Activated CD8-positive, alpha-beta memory T cell treated with anti-CD3 and anti-CD28 coated beads, Interleukin-2, amount 50 U/mL, for 48 hours (primary cell): Measurements from ENCODE around the gene CGN.

Experiments used
- DNase-seq: peaks from one replicate; pipeline ENCODE4 v3.0.0-alpha.2; 2020

Gene CGN

DNA sequence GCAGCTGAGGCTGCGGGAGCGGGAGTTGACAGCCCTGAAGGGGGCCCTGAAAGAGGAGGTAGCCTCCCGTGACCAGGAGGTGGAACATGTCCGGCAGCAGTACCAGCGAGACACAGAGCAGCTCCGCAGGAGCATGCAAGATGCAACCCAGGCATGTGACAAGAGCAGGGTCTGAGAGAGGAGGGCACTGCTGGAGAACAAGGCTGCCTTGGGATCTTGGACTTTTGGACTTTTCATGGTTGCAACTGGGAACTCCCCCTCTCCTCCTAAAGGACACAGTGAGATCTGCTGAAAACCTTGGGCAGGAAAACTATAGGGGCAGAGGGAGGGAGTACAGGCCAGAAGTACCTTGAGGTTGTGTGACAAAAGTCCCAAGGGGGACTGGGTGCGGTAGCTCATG is 13.5 kb downstream of the CGN start:
- DNase-seq, result no peak

DNA sequence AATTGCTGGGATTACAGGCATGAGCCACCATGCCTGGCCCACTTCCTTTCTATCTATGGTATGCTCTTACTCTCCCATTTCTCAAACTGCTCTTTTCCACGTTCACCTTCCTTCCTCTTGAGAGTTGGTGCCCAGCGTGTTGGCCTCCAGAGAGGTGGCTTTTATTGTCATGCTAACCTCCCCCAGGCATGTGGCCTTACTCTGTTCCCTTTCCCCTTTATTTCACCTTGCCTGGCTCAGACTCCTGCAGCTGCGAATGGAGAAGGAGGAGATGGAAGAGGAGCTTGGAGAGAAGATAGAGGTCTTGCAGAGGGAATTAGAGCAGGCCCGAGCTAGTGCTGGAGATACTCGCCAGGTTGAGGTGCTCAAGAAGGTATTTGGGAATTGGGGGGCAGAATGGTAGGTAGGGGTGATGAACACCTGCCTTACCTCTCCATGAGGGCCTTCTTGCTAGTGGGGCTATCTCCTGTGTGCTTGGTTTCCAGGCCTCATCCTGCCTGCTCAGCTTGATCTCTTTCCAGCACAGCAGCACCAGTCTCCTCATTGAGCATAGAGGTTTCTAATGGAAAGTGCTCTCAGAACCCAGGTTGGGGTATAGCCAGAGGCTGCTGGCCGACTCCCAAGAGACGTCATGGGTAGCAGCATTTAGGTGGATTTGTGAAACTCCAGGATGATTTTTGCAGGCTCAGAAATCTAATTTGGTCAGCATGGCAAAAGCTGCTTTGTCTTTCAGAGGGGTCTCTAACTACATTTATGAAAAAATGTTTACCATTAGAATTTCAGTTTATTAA is 15.7 kb downstream of the CGN start:
- DNase-seq, result no peak

DNA sequence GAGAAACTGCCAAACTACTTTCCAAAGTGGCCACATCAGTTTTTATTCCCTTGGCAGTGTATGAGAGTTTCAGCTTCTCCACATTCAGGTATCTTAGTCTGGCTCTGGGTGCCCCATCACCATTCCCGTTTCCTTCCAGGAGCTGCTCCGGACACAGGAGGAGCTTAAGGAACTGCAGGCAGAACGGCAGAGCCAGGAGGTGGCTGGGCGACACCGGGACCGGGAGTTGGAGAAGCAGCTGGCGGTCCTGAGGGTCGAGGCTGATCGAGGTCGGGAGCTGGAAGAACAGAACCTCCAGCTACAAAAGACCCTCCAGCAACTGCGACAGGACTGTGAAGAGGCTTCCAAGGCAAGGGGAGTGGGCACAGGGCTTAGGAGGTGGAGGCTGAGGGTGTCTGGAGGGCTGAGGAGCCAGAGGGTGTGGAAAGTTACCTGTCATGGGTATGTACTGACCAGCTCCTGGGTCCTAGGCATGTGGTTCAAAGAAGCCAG is 18.1 kb downstream of the CGN start:
- no peak for DNase-seq

DNA sequence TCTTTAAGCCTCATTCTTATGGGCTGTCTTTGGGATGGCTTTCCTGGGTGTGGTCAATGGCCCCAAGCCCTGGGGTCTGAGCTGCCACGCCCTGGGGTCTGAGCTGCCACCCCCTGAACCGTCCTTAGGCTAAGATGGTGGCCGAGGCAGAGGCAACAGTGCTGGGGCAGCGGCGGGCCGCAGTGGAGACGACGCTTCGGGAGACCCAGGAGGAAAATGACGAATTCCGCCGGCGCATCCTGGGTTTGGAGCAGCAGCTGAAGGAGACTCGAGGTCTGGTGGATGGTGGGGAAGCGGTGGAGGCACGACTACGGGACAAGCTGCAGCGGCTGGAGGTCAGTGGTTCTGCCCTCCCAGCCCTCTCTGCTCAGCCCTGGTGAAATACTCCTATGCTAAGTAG is 18.6 kb downstream of the CGN start:
- no peak for DNase-seq

DNA sequence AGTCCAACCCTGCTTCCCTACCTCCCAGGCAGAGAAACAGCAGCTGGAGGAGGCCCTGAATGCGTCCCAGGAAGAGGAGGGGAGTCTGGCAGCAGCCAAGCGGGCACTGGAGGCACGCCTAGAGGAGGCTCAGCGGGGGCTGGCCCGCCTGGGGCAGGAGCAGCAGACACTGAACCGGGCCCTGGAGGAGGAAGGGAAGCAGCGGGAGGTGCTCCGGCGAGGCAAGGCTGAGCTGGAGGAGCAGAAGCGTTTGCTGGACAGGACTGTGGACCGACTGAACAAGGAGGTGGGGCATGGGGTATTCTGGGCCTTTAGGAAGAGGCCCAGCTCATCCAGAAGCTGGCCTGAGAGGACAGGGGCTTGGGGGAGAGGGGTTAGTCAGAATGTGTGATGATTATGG is 19.3 kb downstream of the CGN start:
- DNase-seq, result no peak

DNA sequence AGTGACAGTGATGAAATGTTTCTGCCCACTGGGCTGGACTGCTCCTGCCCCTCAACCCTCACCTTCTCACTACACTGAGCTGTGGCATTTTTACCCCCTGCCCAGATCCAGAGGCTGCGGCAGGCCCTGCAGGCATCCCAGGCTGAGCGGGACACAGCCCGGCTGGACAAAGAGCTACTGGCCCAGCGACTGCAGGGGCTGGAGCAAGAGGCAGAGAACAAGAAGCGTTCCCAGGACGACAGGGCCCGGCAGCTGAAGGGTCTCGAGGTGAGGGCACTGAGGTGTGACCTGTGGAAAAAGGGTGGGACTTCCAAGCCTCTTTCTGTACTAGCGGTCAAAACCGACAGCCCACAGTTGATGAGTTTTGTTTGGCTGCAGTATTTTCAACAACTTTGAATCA is 22.7 kb downstream of the CGN start:
- no peak for DNase-seq

DNA sequence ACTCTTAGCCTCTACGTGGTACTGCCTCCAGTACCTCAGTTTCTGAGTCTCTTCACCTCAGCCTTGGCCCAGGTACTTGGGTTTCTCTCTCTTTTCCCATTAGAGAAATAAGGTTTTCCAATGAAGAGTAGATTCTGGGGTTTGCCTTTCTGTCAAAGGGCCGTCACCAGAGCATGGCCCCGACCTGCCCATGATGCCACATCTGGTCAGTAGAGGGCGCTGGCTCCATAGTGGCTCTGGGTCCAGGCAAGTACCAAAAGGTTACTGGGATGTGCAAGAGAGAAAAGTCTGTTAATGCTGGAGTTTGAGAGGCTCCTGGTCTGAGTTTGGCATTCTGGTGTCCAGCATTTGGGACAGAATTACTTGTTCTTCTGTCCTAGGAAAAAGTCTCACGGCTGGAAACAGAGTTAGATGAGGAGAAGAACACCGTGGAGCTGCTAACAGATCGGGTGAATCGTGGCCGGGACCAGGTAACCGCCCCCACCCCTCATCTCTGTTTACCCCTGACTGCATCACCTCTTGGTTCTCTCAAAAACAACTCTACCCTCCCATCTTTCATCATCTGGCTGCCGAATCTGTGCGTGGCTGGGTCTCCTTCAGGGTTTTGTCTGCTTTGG is 23.6 kb downstream of the CGN start:
- peak; percentile 91 for DNase-seq

DNA sequence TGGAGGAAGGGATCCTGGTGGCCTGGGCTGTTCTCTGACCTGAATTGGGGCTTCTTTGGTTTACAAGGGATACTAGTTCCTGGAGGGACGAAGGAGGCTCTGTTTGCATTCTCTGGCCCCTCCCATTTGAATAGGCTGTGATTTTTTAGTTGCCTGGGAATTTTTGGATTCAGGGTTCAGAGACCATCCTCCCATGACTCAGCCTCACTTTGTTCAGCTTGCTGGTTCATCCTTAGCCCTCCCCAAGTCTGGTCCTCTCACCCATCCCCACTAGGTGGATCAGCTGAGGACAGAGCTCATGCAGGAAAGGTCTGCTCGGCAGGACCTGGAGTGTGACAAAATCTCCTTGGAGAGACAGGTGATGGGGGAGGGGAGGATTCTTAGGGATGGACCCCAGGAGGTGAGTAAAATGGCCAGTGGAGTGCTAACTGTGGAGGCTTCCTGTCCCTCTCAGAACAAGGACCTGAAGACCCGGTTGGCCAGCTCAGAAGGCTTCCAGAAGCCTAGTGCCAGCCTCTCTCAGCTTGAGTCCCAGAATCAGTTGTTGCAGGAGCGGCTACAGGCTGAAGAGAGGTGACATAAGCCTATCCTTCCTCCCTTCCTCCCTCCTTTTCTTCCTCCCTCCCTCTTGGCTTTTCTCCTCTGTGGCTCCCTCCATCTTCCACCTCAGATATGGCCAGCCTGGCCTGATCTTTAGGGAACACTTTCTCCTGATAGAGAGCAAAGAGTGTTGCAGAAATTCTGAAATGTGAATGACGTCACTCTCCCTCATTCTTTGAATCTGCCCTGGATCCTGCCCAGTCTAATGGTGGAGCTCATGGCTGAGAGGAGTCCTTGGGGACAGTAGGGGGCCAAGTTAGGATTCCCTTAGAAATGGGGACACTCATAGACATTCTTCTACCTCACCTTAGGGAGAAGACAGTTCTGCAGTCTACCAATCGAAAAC is 24.4 kb downstream of the CGN start:
- DNase-seq, result no peak

DNA sequence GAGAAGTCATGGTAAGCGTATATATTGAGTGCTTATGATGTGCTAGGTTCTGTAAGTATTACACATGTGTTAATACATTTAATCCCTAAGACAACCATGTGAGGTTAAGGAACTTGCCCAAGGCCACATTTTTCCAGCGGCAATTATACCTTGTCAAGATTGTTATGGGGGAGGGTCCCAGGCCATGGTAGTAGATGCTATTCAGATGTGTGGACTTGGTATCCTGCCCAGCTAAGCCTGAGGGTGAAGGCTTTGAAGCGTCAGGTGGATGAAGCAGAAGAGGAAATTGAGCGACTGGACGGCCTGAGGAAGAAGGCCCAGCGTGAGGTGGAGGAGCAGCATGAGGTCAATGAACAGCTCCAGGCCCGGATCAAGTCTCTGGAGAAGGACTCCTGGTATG is 25.3 kb downstream of the CGN start:
- DNase-seq, result no peak

DNA sequence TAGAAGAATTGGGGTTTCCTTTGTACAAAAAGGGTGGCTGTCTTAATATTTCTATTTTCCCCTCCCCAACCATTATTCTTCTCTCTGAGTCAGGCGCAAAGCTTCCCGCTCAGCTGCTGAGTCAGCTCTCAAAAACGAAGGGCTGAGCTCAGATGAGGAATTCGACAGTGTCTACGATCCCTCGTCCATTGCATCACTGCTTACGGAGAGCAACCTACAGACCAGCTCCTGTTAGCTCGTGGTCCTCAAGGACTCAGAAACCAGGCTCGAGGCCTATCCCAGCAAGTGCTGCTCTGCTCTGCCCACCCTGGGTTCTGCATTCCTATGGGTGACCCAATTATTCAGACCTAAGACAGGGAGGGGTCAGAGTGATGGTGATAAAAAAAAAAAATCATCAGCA is 25.9 kb downstream of the CGN start:
- no peak for DNase-seq

DNA sequence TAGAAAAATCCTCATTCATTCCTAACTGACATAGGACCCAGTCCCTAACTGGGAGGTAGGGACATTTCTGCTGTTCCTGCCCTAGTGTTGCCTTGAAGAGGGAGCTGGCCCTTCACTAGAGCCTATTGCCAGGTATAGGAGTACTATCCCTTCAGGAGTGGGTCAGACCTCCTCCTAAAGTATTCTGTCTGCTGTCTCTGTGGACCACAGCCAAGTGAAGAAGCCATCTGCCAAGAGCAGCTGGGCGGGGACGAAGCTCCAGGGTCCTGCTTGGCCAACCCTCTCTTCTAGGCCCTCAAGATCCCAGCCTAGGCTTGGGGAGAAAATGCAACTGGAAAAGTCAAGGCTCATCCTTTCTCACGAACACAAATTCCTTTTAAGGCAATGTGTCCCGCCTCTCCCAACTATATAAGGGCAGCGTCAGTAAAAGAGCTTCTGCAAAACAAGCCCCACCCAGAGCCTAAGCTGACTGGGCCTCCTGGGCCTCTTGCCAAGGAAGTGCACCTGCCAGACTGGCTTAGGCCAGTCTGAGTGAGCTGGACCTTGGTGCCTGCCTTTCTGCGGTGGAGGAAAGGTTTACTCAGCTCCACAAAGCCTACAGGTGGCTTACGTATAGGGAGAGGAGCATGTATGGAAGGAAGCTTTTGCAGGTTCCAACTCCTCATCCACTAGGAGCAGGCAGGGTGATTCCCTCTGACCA is 28.3 kb downstream of the CGN start:
- DNase-seq, result peak; percentile 58

DNA sequence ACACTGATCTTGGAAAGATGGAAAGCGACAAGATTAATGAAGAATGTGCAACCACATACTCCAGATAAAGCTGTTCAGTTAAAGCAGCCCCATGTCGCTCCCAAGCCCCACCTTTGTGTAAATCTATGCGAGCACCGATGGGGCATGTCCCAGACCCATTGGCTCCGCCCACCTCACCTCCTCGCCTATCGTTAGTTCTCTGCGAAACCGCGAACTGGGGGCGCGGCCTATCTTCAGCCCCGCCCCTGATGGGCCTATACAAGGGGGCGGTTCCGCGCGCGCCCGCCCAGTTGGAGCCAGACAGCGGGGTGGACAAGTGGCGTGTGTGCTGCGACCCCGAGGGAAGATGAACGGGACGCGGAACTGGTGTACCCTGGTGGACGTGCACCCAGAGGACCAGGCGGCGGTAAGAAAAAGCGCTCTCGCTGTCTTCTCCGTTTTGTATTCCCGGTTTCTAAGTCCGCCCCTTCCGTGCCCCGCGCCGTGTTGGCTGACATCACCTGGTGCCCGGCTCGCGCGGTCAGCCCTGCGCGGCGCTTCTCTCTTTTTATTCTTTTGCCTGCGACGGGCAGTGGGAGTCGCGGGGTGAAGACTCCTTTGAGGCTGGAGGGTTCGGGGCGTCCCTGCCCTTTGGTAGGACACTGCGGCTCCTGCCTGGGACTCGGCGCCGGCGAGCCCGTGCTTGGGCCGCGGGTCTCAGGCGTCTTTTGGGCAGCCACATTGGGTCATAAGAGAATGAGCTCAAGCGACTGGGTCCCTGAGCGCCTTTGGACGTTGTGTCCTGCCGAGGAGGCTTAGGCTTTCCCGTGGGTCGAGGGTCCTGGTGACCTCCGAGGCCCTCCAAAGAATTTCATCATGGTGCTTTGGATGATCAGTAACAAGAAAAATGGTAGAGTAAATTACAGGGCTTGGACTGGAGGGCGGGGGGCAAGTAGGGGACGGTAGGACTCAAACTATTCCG is 29.1 kb downstream of the CGN start, which contains the start of gene TUFT1:
TUFT1 (plus strand) TSS at position 289 of the 961 bp plus-strand sequence; CDS start at position 347, 58 bp downstream.
- peak; percentile 96 for DNase-seq

DNA sequence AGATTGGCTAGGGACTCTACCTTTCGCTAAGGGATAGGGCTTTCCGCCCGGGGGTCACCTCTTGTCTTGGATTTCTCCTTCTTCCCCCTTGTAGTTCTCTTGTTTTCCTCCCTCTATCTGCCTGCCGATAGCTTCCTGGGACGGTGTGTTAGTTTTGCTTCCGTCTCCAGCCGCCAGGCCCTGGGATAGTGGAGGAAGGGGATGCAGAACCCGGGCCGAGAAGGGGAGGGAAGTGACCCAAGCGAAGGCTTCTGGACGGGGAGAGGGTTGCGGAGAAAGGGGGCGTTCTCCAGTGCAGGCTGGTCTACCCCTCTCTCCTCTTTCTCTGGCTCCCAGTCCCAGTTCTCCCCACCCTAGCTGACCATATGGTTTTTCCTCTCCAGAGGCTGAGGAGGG is 29.8 kb downstream of the CGN start:
- no peak for DNase-seq

DNA sequence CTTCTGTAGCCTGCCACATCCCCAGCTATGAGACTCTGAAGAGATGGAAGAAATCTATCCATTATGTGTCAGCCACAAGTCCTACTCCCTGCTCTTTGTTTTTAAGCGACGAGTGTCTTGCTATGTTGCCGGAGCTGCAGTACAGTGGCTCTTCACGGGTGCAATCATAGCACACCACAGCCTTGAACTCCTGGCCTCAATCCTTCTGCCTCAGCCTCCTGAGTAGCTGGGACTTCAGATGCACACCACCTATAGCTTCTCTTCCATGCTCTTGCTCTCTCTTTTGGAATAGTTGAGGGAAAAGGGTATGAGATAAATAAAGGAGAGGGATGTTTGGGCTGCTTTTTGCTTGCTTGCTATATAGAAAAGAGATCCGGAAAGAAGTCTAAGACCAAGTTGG is 30.6 kb downstream of the CGN start:
- no peak for DNase-seq

DNA sequence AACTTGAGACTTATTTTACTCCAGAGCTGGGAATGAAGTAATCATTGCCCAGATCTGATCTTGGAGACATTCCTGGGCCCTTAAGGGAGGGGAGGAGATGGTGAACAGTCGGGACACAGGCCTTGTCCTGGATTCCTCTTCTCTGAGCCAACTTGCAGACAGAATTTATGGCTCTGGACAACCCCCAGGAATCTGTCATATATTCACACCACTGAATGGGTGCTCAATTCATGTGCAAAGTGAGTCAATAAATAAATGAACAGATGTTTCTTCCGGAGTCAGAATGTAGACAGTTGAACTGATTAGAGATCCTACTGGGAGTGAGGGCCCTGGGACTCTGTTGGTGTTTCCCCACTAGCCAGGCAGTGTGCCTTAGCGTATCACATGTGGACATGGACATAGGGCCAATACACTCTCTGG is 31.5 kb downstream of the CGN start:
- DNase-seq, result no peak

DNA sequence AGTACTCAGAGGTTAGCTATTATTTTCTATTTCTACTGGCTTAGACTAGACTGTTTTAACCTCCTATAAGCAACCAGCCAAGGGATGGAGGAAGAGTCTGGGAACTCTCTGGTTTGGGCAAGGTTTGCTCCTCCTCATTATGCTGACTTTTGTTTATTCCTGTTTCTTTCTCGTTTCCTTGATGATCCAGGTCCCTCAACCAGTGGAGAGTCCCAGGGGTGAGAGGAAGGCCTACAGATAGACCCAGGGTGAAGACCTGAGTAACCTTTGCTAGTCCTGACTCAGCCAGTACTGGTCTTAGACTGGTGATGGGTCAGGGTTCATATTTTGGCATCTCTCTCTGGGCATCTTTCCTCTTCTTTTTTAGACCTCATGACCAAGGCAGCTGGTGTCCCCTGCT is 34.4 kb downstream of the CGN start:
- no peak for DNase-seq

DNA sequence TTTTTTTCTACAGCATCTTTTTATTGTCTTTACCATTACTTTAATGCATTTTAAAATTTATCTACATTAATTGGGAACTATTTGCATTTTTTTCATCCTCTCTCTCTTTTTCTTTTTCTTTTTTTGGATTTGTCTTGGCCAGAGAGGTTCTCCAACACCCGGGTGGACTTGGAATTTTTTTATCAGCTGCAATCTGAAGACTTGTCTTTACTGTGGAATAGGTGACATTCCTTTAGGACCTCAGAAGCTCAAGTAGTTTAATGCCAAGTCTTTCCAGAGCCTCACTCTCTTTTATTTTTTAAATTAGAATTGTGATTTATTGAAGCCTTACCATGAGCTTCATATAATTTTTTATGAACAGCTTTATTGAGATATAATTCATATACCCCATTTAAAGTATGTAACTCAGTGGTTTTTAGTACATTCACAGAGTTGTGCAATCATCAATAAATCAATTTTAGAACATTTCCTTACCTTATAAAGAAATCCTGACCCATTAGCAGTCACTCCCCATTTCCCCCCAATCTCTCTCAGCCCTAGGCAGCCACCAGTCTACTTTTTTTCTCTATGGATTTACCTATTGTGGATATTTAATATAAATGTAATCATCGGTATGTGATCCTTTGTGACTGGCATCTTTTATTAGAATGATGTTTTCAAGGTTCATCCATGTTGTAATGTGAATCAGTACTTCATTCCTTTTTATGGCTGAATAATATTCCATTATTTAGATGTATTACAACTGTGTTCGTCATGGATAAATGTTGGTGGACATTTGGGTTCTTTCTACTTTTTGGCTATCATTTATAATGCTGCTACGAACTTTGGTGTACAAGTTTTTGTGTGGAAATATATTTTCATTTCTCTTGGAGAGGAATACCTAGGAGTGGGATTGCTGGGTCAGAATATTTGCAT is 35.1 kb downstream of the CGN start:
- no peak for DNase-seq

DNA sequence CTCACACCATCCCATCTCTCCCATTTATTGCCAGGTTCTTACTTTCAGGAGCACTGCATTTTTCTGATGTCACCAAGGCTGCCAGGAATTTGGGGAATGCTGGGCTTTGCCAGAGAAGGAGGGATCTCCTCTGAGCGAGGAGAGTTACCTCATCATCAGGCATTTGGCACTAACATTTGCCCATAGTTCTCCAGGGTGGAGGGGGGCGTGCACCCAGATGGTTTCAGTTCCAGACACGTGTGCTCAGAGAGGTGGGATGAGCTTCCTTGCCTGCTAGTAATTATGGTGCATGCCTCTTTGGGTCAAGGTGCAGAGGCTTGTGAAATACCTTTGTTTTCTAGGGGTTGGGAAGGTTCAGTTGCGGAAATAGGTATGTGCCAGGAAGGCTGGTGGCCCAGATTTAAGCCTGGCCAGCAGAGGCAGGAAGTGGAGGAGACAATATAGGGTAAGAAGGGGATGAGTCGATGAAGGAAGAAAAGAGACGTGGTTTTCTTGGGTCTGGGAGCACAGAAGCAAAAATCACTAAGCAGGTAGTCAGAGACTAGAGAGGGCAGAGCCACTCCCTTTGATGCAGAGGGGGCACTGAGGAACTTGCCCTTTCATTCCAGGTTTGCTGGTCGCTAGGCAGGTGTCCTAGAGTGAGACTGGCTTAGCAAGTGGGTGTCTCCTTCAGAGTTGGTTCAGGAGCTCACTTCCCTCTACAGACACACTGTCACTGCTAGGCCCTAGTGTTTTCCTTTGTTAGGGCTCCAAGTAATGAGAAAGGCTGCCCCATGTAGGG is 36.1 kb downstream of the CGN start:
- DNase-seq, result no peak

DNA sequence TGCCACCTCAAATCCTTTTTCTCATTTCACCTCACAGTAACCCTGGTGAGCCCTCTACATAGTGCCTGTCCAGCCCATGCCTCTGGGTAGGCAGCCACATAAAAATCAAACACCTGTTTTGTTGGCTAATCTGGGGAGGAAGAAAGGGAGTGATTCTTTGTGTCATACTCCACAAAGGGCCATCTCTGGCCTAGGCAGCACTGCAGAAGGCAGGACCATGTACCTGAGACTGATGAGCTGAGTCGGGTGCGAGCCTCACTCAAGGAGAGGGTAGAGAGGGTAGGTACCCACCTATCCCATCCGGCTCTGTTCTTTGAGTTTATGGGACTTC is 36.7 kb downstream of the CGN start:
- no peak for DNase-seq

DNA sequence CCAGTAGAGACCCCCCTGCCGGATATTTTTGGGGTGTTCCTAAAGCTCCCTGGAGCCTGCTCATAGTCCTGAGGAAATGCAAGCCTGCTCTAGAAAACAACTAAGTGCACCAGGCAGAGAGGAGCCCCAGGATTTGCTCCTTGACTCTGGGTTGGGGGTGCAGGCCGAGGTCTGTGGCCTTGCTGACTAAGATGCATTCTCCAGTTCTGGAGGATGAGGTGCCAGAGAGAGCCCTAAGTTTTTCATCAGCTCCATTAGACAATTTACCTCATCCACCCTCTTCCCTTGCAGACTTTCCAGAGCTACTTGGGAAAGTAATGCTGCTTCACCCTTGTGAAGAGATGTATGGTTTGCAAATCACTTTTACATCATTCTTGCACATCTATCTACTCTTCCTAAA is 38.0 kb downstream of the CGN start:
- no peak for DNase-seq
